T-helper 2 cell (primary cell): ENCODE measurements around the gene NT5C1B.
"Not testable (repeated sequence)": the region's sequence is repeated elsewhere in the genome, so short reads cannot be mapped to it uniquely, and the experiment has no call there.

Source experiments
- DNase-seq, 5 experiments: peaks; one replicate each; pipeline versions ENCODE4 v3.0.0 to v3.0.0-alpha.2; 2012 to 2022
- total RNA-seq, 2 donors: gene quantifications; one replicate each; lab custom pipeline; 2026; lab: John Stamatoyannopoulos, UW

Gene NT5C1B
- total RNA-seq, result 0 reads per million in 2 donors

GRCh38 chr2:18589354-18589753, at the start of gene NT5C1B:
Gene NT5C1B, minus strand, starts transcription at chr2:18589569. Its CDS starts 101 bp downstream, at chr2:18589468.
- no peak for DNase-seq

GRCh38 chr2:18637196-18637595, 47.8 kb upstream of the NT5C1B start:
- no peak for DNase-seq

- not testable (repeated sequence) for DNase-seq
These were observed 43.3 kb upstream of the NT5C1B start for GRCh38 chr2:18632699-18633098.

GRCh38 chr2:18630941-18631340, 41.6 kb upstream of the NT5C1B start:
- no peak for DNase-seq

- DNase-seq, result no peak
These were observed 41.2 kb upstream of the NT5C1B start for GRCh38 chr2:18630541-18630940.

GRCh38 chr2:18630101-18630500, 40.7 kb upstream of the NT5C1B start:
- DNase-seq, result no peak

- DNase-seq, result no peak
These were observed 37.7 kb upstream of the NT5C1B start for GRCh38 chr2:18626958-18627650.

GRCh38 chr2:18626256-18626668, 36.9 kb upstream of the NT5C1B start:
- no peak for DNase-seq

- DNase-seq, result no peak
These were observed 36.2 kb upstream of the NT5C1B start for GRCh38 chr2:18625563-18625962.

GRCh38 chr2:18623782-18624181, 34.4 kb upstream of the NT5C1B start:
- no peak for DNase-seq

GRCh38 chr2:18620867-18621632, 31.7 kb upstream of the NT5C1B start:
- no peak for DNase-seq

GRCh38 chr2:18619091-18619490, 29.7 kb upstream of the NT5C1B start:
- DNase-seq, result no peak

GRCh38 chr2:18614041-18614440, 24.7 kb upstream of the NT5C1B start:
- no peak for DNase-seq

GRCh38 chr2:18612133-18612532, 22.8 kb upstream of the NT5C1B start:
- no peak for DNase-seq

GRCh38 chr2:18611604-18612003, 22.2 kb upstream of the NT5C1B start:
- no peak for DNase-seq

- no peak for DNase-seq
These were observed 21.8 kb upstream of the NT5C1B start for GRCh38 chr2:18611184-18611583.

GRCh38 chr2:18610651-18611050, 21.3 kb upstream of the NT5C1B start:
- no peak for DNase-seq

- no peak for DNase-seq
These were observed 20.7 kb upstream of the NT5C1B start for GRCh38 chr2:18610090-18610489.

- DNase-seq, result peak in 1 of 5 experiments; percentile 40
These were observed 15.7 kb upstream of the NT5C1B start for GRCh38 chr2:18605115-18605514.

GRCh38 chr2:18604531-18604885, 15.1 kb upstream of the NT5C1B start:
- no peak for DNase-seq

GRCh38 chr2:18603854-18604530, 14.6 kb upstream of the NT5C1B start:
- DNase-seq, result no peak

GRCh38 chr2:18602298-18602697, 12.9 kb upstream of the NT5C1B start:
- no peak for DNase-seq

- DNase-seq, result no peak
These were observed 10.9 kb upstream of the NT5C1B start for GRCh38 chr2:18600255-18600613.
